ENCODE data around the gene MAP1LC3B. TPM values are rescaled to one million over a fixed set of nuclear protein-coding genes. Genes with fewer than 3 reads are reported as not detected.

Gene MAP1LC3B
- total RNA-seq, 1 donor from 2014 or later, result 45.1 TPM

- intact Hi-C loops (cut with micrococcal nuclease), result no loop called here
These were observed 32.1 kb downstream of the MAP1LC3B start for GRCh38 chr16:87424266-87424665.

- intact Hi-C loops (cut with micrococcal nuclease), result no loop called here
These were observed 33.8 kb downstream of the MAP1LC3B start for GRCh38 chr16:87425941-87426340.

GRCh38 chr16:87426423-87427215 is 34.5 kb downstream of the MAP1LC3B start:
- intact Hi-C loops (cut with micrococcal nuclease), result no loop called here

- intact Hi-C loops (cut with micrococcal nuclease), result no loop called here
These were observed 39.8 kb downstream of the MAP1LC3B start for GRCh38 chr16:87431926-87432325.

GRCh38 chr16:87432330-87432915 is 40.3 kb downstream of the MAP1LC3B start:
- intact Hi-C loops (cut with micrococcal nuclease), result no loop called here

GRCh38 chr16:87434146-87434667 is 42.1 kb downstream of the MAP1LC3B start:
- intact Hi-C loops (cut with micrococcal nuclease), result no loop called here

- intact Hi-C loops (cut with micrococcal nuclease), result no loop called here
These were observed 43.5 kb downstream of the MAP1LC3B start for GRCh38 chr16:87435372-87436224.

GRCh38 chr16:87436225-87437172 is 44.4 kb downstream of the MAP1LC3B start:
- intact Hi-C loops (cut with micrococcal nuclease), result no loop called here

- intact Hi-C loops (cut with micrococcal nuclease), result no loop called here
These were observed 45.2 kb downstream of the MAP1LC3B start for GRCh38 chr16:87437327-87437726.

- intact Hi-C loops (cut with micrococcal nuclease), result no loop called here
These were observed 45.9 kb downstream of the MAP1LC3B start for GRCh38 chr16:87437911-87438610.

GRCh38 chr16:87438611-87438985 is 46.5 kb downstream of the MAP1LC3B start:
- intact Hi-C loops (cut with micrococcal nuclease), result no loop called here

- intact Hi-C loops (cut with micrococcal nuclease), result no loop called here
These were observed 47.8 kb downstream of the MAP1LC3B start for GRCh38 chr16:87439926-87440325.

- intact Hi-C loops (cut with micrococcal nuclease), result no loop called here
These were observed 49.9 kb downstream of the MAP1LC3B start for GRCh38 chr16:87441886-87442580.

- intact Hi-C loops (cut with micrococcal nuclease), result no loop called here
These were observed 50.4 kb downstream of the MAP1LC3B start for GRCh38 chr16:87442581-87442966.

- intact Hi-C loops (cut with micrococcal nuclease), result no loop called here
These were observed 50.9 kb downstream of the MAP1LC3B start for GRCh38 chr16:87443016-87443415.

- intact Hi-C loops (cut with micrococcal nuclease), result no loop called here
These were observed 51.8 kb downstream of the MAP1LC3B start for GRCh38 chr16:87443964-87444363.

GRCh38 chr16:87445486-87445885 is 53.4 kb downstream of the MAP1LC3B start:
- intact Hi-C loops (cut with micrococcal nuclease), result no loop called here

- intact Hi-C loops (cut with micrococcal nuclease), result no loop called here
These were observed 54.3 kb downstream of the MAP1LC3B start for GRCh38 chr16:87446479-87446878.

- intact Hi-C loops (cut with micrococcal nuclease), result no loop called here
These were observed 55.2 kb downstream of the MAP1LC3B start for GRCh38 chr16:87447323-87447722.

Data from T-helper 2 cell treated with Interferon-gamma antibody and Interleukin-4, amounts not matched to agents 100 ng/mL and 5 ng/mL, for 36 hours (primary cell).